SKM-1 (cell line): ENCODE data around the gene SMAD1.

Source experiments
- DNase-seq: peaks from one replicate; lab custom pipeline; 2025; ENCODE audit not compliant: unreplicated experiment; lab: John Stamatoyannopoulos, UW

SMAD1 gene

GRCh38 chr4:145488310-145488709, 6.7 kb downstream of the SMAD1 start:
- no peak for DNase-seq

GRCh38 chr4:145489556-145489955, 7.9 kb downstream of the SMAD1 start:
- no peak for DNase-seq

GRCh38 chr4:145490361-145490760, 8.7 kb downstream of the SMAD1 start:
- DNase-seq: no peak

- DNase-seq: no peak
Measured at GRCh38 chr4:145490796-145491195, 9.1 kb downstream of the SMAD1 start.

GRCh38 chr4:145492376-145492775, 10.7 kb downstream of the SMAD1 start:
- DNase-seq: no peak

GRCh38 chr4:145493166-145493565, 11.5 kb downstream of the SMAD1 start:
- no peak for DNase-seq

GRCh38 chr4:145494666-145495270, 13.1 kb downstream of the SMAD1 start:
- DNase-seq: no peak

- no peak for DNase-seq
Measured at GRCh38 chr4:145496292-145496691, 14.6 kb downstream of the SMAD1 start.

- no peak for DNase-seq
Measured at GRCh38 chr4:145497199-145498149, 15.8 kb downstream of the SMAD1 start.

GRCh38 chr4:145498430-145498829, 16.8 kb downstream of the SMAD1 start:
- no peak for DNase-seq

- DNase-seq: no peak
Measured at GRCh38 chr4:145501051-145501660, 19.5 kb downstream of the SMAD1 start.

GRCh38 chr4:145502809-145503208, 21.2 kb downstream of the SMAD1 start:
- no peak for DNase-seq

GRCh38 chr4:145503486-145504072, 21.9 kb downstream of the SMAD1 start:
- DNase-seq: no peak

GRCh38 chr4:145505995-145506394, 24.3 kb downstream of the SMAD1 start:
- DNase-seq: no peak

- DNase-seq: no peak
Measured at GRCh38 chr4:145507636-145508035, 26.0 kb downstream of the SMAD1 start.

- DNase-seq: no peak
Measured at GRCh38 chr4:145511913-145512522, 30.4 kb downstream of the SMAD1 start.

GRCh38 chr4:145513020-145513621, 31.5 kb downstream of the SMAD1 start:
- DNase-seq: no peak

- no peak for DNase-seq
Measured at GRCh38 chr4:145520172-145520571, 38.5 kb downstream of the SMAD1 start.

- DNase-seq: no peak
Measured at GRCh38 chr4:145521282-145521681, 39.6 kb downstream of the SMAD1 start.

- no peak for DNase-seq
Measured at GRCh38 chr4:145523117-145523516, 41.5 kb downstream of the SMAD1 start.

GRCh38 chr4:145524552-145524951, 42.9 kb downstream of the SMAD1 start:
- no peak for DNase-seq
